Measurements from ENCODE around the gene GPRC5C. TPM values are rescaled to one million over a fixed set of nuclear protein-coding genes. Genes with fewer than 3 reads are reported as not detected.
A peak's percentile ranks its signal among the peaks of the same experiment; 100 is the strongest.

GPRC5C gene
- total RNA-seq, 4 donors from 2014 or later: 62.5 to 263 (median 174) TPM

DNA sequence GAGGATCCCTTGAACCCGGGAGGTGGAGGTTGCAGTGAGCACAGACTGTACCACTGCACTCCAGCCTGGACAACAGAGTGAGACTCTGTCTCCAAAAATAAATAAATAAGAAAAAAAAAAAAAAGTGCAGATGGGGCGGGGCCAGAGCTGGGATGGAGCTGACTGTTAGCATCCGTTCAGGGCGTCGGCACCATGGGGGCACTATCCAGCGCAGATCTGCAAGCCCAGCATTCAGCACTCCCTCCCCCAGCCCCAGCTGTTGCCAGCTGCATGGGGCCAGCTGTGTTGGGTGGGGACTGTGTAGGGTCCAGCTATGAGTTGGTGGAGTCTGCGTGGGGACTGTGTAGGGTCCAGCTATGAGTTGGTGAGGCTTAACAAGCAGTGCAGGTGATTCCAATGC lies 13.3 kb downstream of the GPRC5C start:
- no peak for DNase-seq
- Histone ChIP-seq H3K4me3 (no peak overlapping the region), H3K4me1 (peaks cover 28 to 36% (median 32%) of the 10 kb centered on the region in 4 donors), H3K36me3 (peaks cover 0 to 5% (median 0%) of the 10 kb centered on the region in 4 donors), H3K9me3 (no peaks in the 10 kb centered on the region), H3K27ac (peak overlapping the region in 2 of 4 donors; percentile 2 to 91), H3K27me3 (no peaks in the 10 kb centered on the region)
- intact Hi-C loops (cut with DNase I; ENCODE audit: low total_unique reads): loop anchor here (10.0 kb wide), 1 partner anchor 230 kb away; the partner anchor contains the start of gene TTYH2
- 67 to 83% methylated on average over 6 to 7 of the region's 7 CpGs for WGBS, 2 donors (ENCODE audit: low coverage in 1 of 2)
- TF ChIP-seq, protein P1, sequence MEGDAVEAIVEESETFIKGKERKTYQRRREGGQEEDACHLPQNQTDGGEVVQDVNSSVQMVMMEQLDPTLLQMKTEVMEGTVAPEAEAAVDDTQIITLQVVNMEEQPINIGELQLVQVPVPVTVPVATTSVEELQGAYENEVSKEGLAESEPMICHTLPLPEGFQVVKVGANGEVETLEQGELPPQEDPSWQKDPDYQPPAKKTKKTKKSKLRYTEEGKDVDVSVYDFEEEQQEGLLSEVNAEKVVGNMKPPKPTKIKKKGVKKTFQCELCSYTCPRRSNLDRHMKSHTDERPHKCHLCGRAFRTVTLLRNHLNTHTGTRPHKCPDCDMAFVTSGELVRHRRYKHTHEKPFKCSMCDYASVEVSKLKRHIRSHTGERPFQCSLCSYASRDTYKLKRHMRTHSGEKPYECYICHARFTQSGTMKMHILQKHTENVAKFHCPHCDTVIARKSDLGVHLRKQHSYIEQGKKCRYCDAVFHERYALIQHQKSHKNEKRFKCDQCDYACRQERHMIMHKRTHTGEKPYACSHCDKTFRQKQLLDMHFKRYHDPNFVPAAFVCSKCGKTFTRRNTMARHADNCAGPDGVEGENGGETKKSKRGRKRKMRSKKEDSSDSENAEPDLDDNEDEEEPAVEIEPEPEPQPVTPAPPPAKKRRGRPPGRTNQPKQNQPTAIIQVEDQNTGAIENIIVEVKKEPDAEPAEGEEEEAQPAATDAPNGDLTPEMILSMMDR (IDR thresholded peaks at IDR 0.05): no peak
- in situ Hi-C loops (cut with MboI; ENCODE audit: low pct_ligation_motif_present in 1 of 4, low pct_unique_long_range_greater_than_20kb in 1 of 4, low sequenced_read_pairs in 3 of 4): no loop called here

DNA sequence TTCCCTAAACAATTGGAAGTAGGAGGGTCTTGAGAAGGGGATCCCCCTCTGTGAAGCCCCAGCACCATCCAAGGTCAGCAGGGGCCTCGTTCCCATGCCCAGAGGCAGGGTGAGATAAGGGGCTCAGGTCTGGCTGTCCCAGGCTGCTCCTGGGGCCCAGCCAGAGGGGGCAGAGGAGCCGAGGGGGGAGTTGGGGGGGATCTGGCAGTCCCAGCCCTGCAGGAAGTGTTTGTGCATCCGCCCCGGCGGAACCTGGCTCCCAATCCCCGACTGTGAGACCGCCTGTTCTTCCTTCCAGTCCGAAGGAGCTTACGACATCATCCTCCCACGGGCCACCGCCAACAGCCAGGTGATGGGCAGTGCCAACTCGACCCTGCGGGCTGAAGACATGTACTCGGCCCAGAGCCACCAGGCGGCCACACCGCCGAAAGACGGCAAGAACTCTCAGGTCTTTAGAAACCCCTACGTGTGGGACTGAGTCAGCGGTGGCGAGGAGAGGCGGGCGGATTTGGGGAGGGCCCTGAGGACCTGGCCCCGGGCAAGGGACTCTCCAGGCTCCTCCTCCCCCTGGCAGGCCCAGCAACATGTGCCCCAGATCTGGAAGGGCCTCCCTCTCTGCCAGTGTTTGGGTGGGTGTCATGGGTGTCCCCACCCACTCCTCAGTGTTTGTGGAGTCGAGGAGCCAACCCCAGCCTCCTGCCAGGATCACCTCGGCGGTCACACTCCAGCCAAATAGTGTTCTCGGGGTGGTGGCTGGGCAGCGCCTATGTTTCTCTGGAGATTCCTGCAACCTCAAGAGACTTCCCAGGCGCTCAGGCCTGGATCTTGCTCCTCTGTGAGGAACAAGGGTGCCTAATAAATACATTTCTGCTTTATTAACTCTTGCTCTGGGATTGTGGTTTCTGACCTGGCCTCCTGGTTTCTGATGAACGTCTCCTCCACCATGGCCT lies 14.9 kb downstream of the GPRC5C start:
- DNase-seq: no peak
- Histone ChIP-seq H3K27ac (peak overlapping the region in 1 of 4 donors; percentile 30), H3K36me3 (no peaks in the 10 kb centered on the region), H3K27me3 (no peaks in the 10 kb centered on the region), H3K4me3 (no peak overlapping the region), H3K4me1 (peaks cover 28 to 35% (median 32%) of the 10 kb centered on the region in 4 donors), H3K9me3 (no peaks in the 10 kb centered on the region)
- in situ Hi-C loops (cut with MboI; ENCODE audit: low pct_ligation_motif_present in 1 of 4, low pct_unique_long_range_greater_than_20kb in 1 of 4, low sequenced_read_pairs in 3 of 4) (no loop called here), intact Hi-C loops (cut with DNase I; ENCODE audit: low total_unique reads) (loop anchor here (10.0 kb wide), 1 partner anchor 232 kb away; the partner anchor contains the start of gene TTYH2)
- WGBS, 2 donors (ENCODE audit: low coverage in 1 of 2): 57 to 75% methylated on average over 3 to 31 of the region's 31 CpGs
- no peak for TF ChIP-seq EP300 (IDR thresholded peaks at IDR 0.05; ENCODE audit: low read depth)
- no peak for TF ChIP-seq POLR2A (IDR thresholded peaks at IDR 0.05)
- TF ChIP-seq POLR2AphosphoS5 (IDR thresholded peaks at IDR 0.05): no peak
- TF ChIP-seq, protein P1 (IDR thresholded peaks at IDR 0.05): no peak

DNA sequence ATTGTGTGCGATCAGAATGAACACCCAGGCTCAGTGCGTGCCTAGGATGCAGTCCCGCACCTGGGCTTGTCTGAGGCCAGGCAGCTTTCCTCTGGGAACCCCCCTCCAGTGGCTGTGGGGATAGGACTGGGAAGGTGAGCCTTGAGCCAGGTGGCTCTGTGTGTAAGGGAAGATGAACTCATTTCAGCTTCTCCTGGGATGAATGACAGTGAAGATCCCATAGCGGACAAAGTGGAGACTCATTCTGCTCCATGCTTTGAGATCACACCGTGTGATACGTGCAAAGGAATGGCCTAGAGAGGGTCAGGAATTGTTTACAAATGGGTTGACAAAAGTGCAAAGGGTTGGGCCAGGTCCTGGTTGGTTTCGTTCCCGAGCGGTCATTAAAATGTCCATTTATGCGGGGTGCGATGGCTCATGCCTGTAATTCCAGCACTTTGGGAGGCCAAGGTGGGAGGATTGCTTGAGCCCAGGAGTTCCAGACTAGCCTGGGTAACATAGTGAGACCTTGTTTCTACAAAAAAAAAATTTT lies 15.8 kb downstream of the GPRC5C start:
- TF ChIP-seq POLR2AphosphoS5 (IDR thresholded peaks at IDR 0.05) (no peak), EP300 (IDR thresholded peaks at IDR 0.05; ENCODE audit: low read depth) (no peak), POLR2A (IDR thresholded peaks at IDR 0.05) (no peak)
- TF ChIP-seq, protein P1 (IDR thresholded peaks at IDR 0.05): no peak
- Histone ChIP-seq H3K27ac (no peak overlapping the region), H3K9me3 (no peaks in the 10 kb centered on the region), H3K4me3 (no peak overlapping the region), H3K27me3 (no peaks in the 10 kb centered on the region), H3K36me3 (no peaks in the 10 kb centered on the region), H3K4me1 (peaks cover 21 to 33% (median 25%) of the 10 kb centered on the region in 4 donors)
- intact Hi-C loops (cut with DNase I; ENCODE audit: low total_unique reads): loop anchor here (10.0 kb wide), 1 partner anchor 233 kb away; the partner anchor contains the start of gene TTYH2
- no peak for DNase-seq
- 93 to 94% methylated on average over 3 to 11 of the region's 11 CpGs for WGBS, 2 donors (ENCODE audit: low coverage in 1 of 2)
- in situ Hi-C loops (cut with MboI; ENCODE audit: low pct_ligation_motif_present in 1 of 4, low pct_unique_long_range_greater_than_20kb in 1 of 4, low sequenced_read_pairs in 3 of 4): no loop called here

DNA sequence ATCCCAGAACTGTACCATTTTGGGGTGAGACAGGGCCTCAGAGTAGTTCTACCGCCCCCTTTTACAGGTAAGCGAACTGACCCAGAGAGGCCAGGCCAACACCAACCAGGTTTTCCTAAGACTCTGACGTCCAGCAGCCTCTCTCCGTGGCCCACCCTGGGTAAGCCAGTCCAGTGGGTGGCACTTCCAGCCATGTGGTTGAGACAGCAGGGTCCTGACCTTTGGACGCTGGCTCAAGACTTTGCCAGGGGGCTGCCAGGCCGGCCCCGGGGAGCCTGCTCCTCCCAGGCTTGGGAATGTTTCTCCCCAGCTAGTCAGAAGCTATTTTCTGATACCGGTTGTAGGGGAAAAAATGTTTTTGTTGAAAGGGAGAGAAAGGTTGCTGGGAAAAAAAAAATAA lies 16.9 kb downstream of the GPRC5C start:
- Histone ChIP-seq H3K27me3 (no peaks in the 10 kb centered on the region), H3K4me3 (no peak overlapping the region), H3K4me1 (peaks cover 21 to 33% (median 23%) of the 10 kb centered on the region in 4 donors), H3K9me3 (no peaks in the 10 kb centered on the region), H3K36me3 (no peaks in the 10 kb centered on the region), H3K27ac (no peak overlapping the region)
- intact Hi-C loops (cut with DNase I; ENCODE audit: low total_unique reads): loop anchor here (10.0 kb wide), 1 partner anchor 234 kb away; the partner anchor contains the start of gene TTYH2
- no peak for TF ChIP-seq EP300 (IDR thresholded peaks at IDR 0.05; ENCODE audit: low read depth)
- DNase-seq: no peak
- in situ Hi-C loops (cut with MboI; ENCODE audit: low pct_ligation_motif_present in 1 of 4, low pct_unique_long_range_greater_than_20kb in 1 of 4, low sequenced_read_pairs in 3 of 4): no loop called here
- 70 to 89% methylated on average over 2 to 8 of the region's 8 CpGs for WGBS, 2 donors (ENCODE audit: low coverage in 1 of 2)

All from transverse colon (tissue), 4 donors.